ENCODE measurements around the gene PPP1R3G.
"Not testable (repeated sequence)": the region's sequence is repeated elsewhere in the genome, so short reads cannot be mapped to it uniquely, and the experiment has no call there.

PPP1R3G gene

GRCh38 chr6:5116243-5116991 lies 31.3 kb downstream of the PPP1R3G start:
- no peak for DNase-seq (ENCODE audit: low read depth in 1 of 2, low spot score in 1 of 2)

- no peak for DNase-seq (ENCODE audit: low read depth in 1 of 2, low spot score in 1 of 2)
Measured at GRCh38 chr6:5119090-5119951, 34.2 kb downstream of the PPP1R3G start.

- DNase-seq (ENCODE audit: low read depth in 1 of 2, low spot score in 1 of 2): no peak
Measured at GRCh38 chr6:5120011-5120410, 34.9 kb downstream of the PPP1R3G start.

- not testable (repeated sequence) for DNase-seq (ENCODE audit: low read depth in 1 of 2, low spot score in 1 of 2)
Measured at GRCh38 chr6:5120543-5120942, 35.4 kb downstream of the PPP1R3G start.

- DNase-seq (ENCODE audit: low read depth in 1 of 2, low spot score in 1 of 2): no peak
Measured at GRCh38 chr6:5121479-5121878, 36.3 kb downstream of the PPP1R3G start.

GRCh38 chr6:5121956-5122355 lies 36.8 kb downstream of the PPP1R3G start:
- no peak for DNase-seq (ENCODE audit: low read depth in 1 of 2, low spot score in 1 of 2)

GRCh38 chr6:5122504-5123112 lies 37.5 kb downstream of the PPP1R3G start:
- no peak for DNase-seq (ENCODE audit: low read depth in 1 of 2, low spot score in 1 of 2)

- DNase-seq (ENCODE audit: low read depth in 1 of 2, low spot score in 1 of 2): no peak
Measured at GRCh38 chr6:5123296-5124143, 38.4 kb downstream of the PPP1R3G start.

GRCh38 chr6:5124526-5124925 lies 39.4 kb downstream of the PPP1R3G start:
- DNase-seq (ENCODE audit: low read depth in 1 of 2, low spot score in 1 of 2): no peak

- no peak for DNase-seq (ENCODE audit: low read depth in 1 of 2, low spot score in 1 of 2)
Measured at GRCh38 chr6:5125152-5126006, 40.2 kb downstream of the PPP1R3G start.

- DNase-seq (ENCODE audit: low read depth in 1 of 2, low spot score in 1 of 2): no peak
Measured at GRCh38 chr6:5126214-5126613, 41.1 kb downstream of the PPP1R3G start.

- no peak for DNase-seq (ENCODE audit: low read depth in 1 of 2, low spot score in 1 of 2)
Measured at GRCh38 chr6:5127106-5127687, 42.1 kb downstream of the PPP1R3G start.

GRCh38 chr6:5128351-5128750 lies 43.2 kb downstream of the PPP1R3G start:
- DNase-seq (ENCODE audit: low read depth in 1 of 2, low spot score in 1 of 2): no peak

GRCh38 chr6:5130135-5130866 lies 45.2 kb downstream of the PPP1R3G start:
- no peak for DNase-seq (ENCODE audit: low read depth in 1 of 2, low spot score in 1 of 2)

- no peak for DNase-seq (ENCODE audit: low read depth in 1 of 2, low spot score in 1 of 2)
Measured at GRCh38 chr6:5132731-5133130, 47.6 kb downstream of the PPP1R3G start.

- DNase-seq (ENCODE audit: low read depth in 1 of 2, low spot score in 1 of 2): no peak
Measured at GRCh38 chr6:5133943-5134342, 48.8 kb downstream of the PPP1R3G start.

- peak in 1 of 2 donors; percentile 40 for DNase-seq (ENCODE audit: low read depth in 1 of 2, low spot score in 1 of 2)
Measured at GRCh38 chr6:5135788-5136376, 50.7 kb downstream of the PPP1R3G start.

- DNase-seq (ENCODE audit: low read depth in 1 of 2, low spot score in 1 of 2): no peak
Measured at GRCh38 chr6:5136851-5137250, 51.7 kb downstream of the PPP1R3G start.
